WTC11 (cell line): ENCODE results near the gene CADM3. TPM values are rescaled to one million over a fixed set of nuclear protein-coding genes. Genes with fewer than 3 reads are reported as not detected.

ENCODE experiments used
- ATAC-seq: fragments of 200-7000 bp; cut with Tn5 transposase; 2 replicates; pipeline ENCODE4 v1.10.0; 2021; ENCODE audit warnings: mild to moderate bottlenecking, moderate library complexity
- CTCF ChIA-PET: fragments of 300-600 bp; sonication (Branson Sonifier 250); formaldehyde crosslinking; loops from one replicate; lab custom pipeline; 2021; ENCODE audit warnings: antibody characterized with exemption; lab: Charles Lee
- POLR2A ChIA-PET: fragments of 350-600 bp; sonication (Branson Sonifier 250); formaldehyde crosslinking; loops from one replicate; lab custom pipeline; 2021; ENCODE audit warnings: antibody characterized with exemption; lab: Charles Lee
- DNase-seq: peaks from one replicate; pipeline ENCODE4 v3.0.0; 2021; ENCODE audit warnings: low spot score
- H3K27ac Mint-ChIP-seq: 2 replicates; pipeline ENCODE4 v1.8.0; 2021; ENCODE audit warnings: mixed read lengths
- H3K27me3 Mint-ChIP-seq: 2 replicates; pipeline ENCODE4 v1.8.0; 2021; ENCODE audit warnings: low read depth, mild to moderate bottlenecking, moderate library complexity, mixed read lengths
- H3K36me3 Mint-ChIP-seq: 2 replicates; pipeline ENCODE4 v1.8.0; 2021; ENCODE audit warnings: mixed read lengths
- H3K4me1 Mint-ChIP-seq: 2 replicates; pipeline ENCODE4 v1.8.0; 2022; ENCODE audit warnings: mixed read lengths
- H3K4me3 Mint-ChIP-seq: 2 replicates; pipeline ENCODE4 v1.8.0; 2021; ENCODE audit warnings: mild to moderate bottlenecking, moderate library complexity, mixed read lengths
- H3K9me3 Mint-ChIP-seq: 2 replicates; pipeline ENCODE4 v1.8.0; 2021; ENCODE audit warnings: mixed read lengths
- FOXK1 ChIP-seq: sonication (generic); formaldehyde crosslinking; IDR thresholded peaks from 2 replicates; pipeline ENCODE4 v1.8.0; 2022; ENCODE audit warnings: mild to moderate bottlenecking, moderate library complexity, missing genetic modification reagents
- GABPB1 ChIP-seq: sonication (generic); formaldehyde crosslinking; IDR thresholded peaks from 2 replicates; pipeline ENCODE4 v1.8.1; 2023; ENCODE audit warnings: mild to moderate bottlenecking, missing genetic modification reagents
- GRHL2 ChIP-seq: fragments of 250-450 bp; sonication (Bioruptor Pico); IDR thresholded peaks from 2 replicates; pipeline ENCODE4 v1.8.0; 2022; ENCODE audit warnings: mild to moderate bottlenecking, moderate library complexity; ENCODE audit not compliant: insufficient replicate concordance, severe bottlenecking
- MXD4 ChIP-seq: fragments of 250-450 bp; sonication (Bioruptor Pico); IDR thresholded peaks from 2 replicates; pipeline ENCODE4 v1.8.0; 2021; ENCODE audit warnings: mild to moderate bottlenecking, moderate library complexity, borderline replicate concordance
- PRRX2 ChIP-seq: fragments of 250-450 bp; sonication (Bioruptor Pico); IDR thresholded peaks from 2 replicates; pipeline ENCODE4 v1.8.0; 2021; ENCODE audit warnings: mild to moderate bottlenecking
- SMAD3 ChIP-seq: sonication (generic); formaldehyde crosslinking; IDR thresholded peaks from 2 replicates; pipeline ENCODE4 v1.8.0; 2022; ENCODE audit warnings: missing genetic modification reagents, mild to moderate bottlenecking, borderline replicate concordance
- TEAD1 ChIP-seq: sonication (generic); formaldehyde crosslinking; IDR thresholded peaks from 2 replicates; pipeline ENCODE4 v1.8.0; 2022; ENCODE audit warnings: mild to moderate bottlenecking, missing genetic modification reagents
- ZNF423 ChIP-seq: fragments of 250-450 bp; sonication (Bioruptor Pico); IDR thresholded peaks from 2 replicates; pipeline ENCODE4 v2.1.2; 2022; ENCODE audit warnings: mild to moderate bottlenecking, moderate library complexity
- total RNA-seq: library from RNA; stranded (reverse); gene quantifications from 3 replicates; pipeline ENCODE4 v1.2.3, GENCODE V29; 2021
- TF ChIP-seq, protein P1 (sequence below): sonication (generic); formaldehyde crosslinking; IDR thresholded peaks from 2 replicates; pipeline ENCODE4 v1.8.0; 2022; ENCODE audit warnings: missing genetic modification reagents
- TF ChIP-seq, protein P2 (sequence below): sonication (generic); formaldehyde crosslinking; IDR thresholded peaks from 2 replicates; pipeline ENCODE4 v1.8.1; 2022; ENCODE audit warnings: low read depth, mild to moderate bottlenecking, moderate library complexity, missing genetic modification reagents, borderline replicate concordance
- TF ChIP-seq, protein P3 (sequence below): fragments of 250-450 bp; sonication (Bioruptor Pico); IDR thresholded peaks from 2 replicates; pipeline ENCODE4 v1.9.0; 2021; ENCODE audit warnings: mild to moderate bottlenecking, borderline replicate concordance
- TF ChIP-seq, protein P4 (sequence below): sonication (generic); formaldehyde crosslinking; IDR thresholded peaks from 2 replicates; pipeline ENCODE4 v1.8.0; 2022; ENCODE audit warnings: mild to moderate bottlenecking, missing genetic modification reagents
- TF ChIP-seq, protein P5 (sequence below): sonication (generic); formaldehyde crosslinking; IDR thresholded peaks from 2 replicates; pipeline ENCODE4 v1.8.1; 2022; ENCODE audit warnings: low read depth, missing genetic modification reagents, borderline replicate concordance
- TF ChIP-seq, protein P6 (sequence below): fragments of 250-450 bp; sonication (Bioruptor Pico); IDR thresholded peaks from 2 replicates; pipeline ENCODE4 v2.1.2; 2022; ENCODE audit warnings: mild to moderate bottlenecking, moderate library complexity
- TF ChIP-seq, protein P7 (sequence below): sonication (generic); formaldehyde crosslinking; conservative IDR thresholded peaks from 2 replicates; pipeline ENCODE4 v1.8.1; 2022; ENCODE audit warnings: mild to moderate bottlenecking, missing genetic modification reagents
- TF ChIP-seq, protein P8 (sequence below): sonication (generic); formaldehyde crosslinking; conservative IDR thresholded peaks from 2 replicates; pipeline ENCODE4 v1.8.1; 2023; ENCODE audit warnings: mild to moderate bottlenecking, low read depth, missing genetic modification reagents, moderate library complexity
- TF ChIP-seq, protein P9 (sequence below): fragments of 250-450 bp; sonication (Bioruptor Pico); IDR thresholded peaks from 2 replicates; pipeline ENCODE4 v1.9.0; 2021; ENCODE audit warnings: moderate library complexity, mild to moderate bottlenecking, inconsistent platforms, borderline replicate concordance

The CADM3 gene
- total RNA-seq, 1 experiment from 2014 or later: 5.1 TPM

DNA sequence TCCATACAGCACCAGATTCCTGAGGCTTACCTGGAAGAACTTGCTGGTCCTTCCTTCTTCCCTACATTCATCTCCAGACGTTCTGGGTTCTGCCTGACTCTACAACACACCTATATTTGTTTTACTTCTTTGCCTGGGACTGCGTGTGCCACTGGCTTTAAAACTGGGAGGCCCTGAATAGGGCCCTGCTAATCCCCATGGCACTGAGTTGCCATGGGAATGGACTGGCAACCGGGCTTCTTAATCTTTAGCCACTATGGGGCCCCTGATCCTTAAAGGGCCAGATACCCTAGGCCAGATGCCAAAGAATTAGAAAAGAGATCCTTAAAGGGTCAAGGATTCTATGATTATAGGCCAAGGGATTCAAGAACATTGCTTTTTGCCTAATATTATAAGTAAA lies 24.4 kb upstream of the CADM3 start (continued):
- TF ChIP-seq, protein P1, sequence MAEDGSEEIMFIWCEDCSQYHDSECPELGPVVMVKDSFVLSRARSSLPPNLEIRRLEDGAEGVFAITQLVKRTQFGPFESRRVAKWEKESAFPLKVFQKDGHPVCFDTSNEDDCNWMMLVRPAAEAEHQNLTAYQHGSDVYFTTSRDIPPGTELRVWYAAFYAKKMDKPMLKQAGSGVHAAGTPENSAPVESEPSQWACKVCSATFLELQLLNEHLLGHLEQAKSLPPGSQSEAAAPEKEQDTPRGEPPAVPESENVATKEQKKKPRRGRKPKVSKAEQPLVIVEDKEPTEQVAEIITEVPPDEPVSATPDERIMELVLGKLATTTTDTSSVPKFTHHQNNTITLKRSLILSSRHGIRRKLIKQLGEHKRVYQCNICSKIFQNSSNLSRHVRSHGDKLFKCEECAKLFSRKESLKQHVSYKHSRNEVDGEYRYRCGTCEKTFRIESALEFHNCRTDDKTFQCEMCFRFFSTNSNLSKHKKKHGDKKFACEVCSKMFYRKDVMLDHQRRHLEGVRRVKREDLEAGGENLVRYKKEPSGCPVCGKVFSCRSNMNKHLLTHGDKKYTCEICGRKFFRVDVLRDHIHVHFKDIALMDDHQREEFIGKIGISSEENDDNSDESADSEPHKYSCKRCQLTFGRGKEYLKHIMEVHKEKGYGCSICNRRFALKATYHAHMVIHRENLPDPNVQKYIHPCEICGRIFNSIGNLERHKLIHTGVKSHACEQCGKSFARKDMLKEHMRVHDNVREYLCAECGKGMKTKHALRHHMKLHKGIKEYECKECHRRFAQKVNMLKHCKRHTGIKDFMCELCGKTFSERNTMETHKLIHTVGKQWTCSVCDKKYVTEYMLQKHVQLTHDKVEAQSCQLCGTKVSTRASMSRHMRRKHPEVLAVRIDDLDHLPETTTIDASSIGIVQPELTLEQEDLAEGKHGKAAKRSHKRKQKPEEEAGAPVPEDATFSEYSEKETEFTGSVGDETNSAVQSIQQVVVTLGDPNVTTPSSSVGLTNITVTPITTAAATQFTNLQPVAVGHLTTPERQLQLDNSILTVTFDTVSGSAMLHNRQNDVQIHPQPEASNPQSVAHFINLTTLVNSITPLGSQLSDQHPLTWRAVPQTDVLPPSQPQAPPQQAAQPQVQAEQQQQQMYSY: no peak
- TF ChIP-seq, protein P2, sequence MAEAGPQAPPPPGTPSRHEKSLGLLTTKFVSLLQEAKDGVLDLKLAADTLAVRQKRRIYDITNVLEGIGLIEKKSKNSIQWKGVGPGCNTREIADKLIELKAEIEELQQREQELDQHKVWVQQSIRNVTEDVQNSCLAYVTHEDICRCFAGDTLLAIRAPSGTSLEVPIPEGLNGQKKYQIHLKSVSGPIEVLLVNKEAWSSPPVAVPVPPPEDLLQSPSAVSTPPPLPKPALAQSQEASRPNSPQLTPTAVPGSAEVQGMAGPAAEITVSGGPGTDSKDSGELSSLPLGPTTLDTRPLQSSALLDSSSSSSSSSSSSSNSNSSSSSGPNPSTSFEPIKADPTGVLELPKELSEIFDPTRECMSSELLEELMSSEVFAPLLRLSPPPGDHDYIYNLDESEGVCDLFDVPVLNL (CRISPR knock-in tag): no peak
- TF ChIP-seq, protein P3, sequence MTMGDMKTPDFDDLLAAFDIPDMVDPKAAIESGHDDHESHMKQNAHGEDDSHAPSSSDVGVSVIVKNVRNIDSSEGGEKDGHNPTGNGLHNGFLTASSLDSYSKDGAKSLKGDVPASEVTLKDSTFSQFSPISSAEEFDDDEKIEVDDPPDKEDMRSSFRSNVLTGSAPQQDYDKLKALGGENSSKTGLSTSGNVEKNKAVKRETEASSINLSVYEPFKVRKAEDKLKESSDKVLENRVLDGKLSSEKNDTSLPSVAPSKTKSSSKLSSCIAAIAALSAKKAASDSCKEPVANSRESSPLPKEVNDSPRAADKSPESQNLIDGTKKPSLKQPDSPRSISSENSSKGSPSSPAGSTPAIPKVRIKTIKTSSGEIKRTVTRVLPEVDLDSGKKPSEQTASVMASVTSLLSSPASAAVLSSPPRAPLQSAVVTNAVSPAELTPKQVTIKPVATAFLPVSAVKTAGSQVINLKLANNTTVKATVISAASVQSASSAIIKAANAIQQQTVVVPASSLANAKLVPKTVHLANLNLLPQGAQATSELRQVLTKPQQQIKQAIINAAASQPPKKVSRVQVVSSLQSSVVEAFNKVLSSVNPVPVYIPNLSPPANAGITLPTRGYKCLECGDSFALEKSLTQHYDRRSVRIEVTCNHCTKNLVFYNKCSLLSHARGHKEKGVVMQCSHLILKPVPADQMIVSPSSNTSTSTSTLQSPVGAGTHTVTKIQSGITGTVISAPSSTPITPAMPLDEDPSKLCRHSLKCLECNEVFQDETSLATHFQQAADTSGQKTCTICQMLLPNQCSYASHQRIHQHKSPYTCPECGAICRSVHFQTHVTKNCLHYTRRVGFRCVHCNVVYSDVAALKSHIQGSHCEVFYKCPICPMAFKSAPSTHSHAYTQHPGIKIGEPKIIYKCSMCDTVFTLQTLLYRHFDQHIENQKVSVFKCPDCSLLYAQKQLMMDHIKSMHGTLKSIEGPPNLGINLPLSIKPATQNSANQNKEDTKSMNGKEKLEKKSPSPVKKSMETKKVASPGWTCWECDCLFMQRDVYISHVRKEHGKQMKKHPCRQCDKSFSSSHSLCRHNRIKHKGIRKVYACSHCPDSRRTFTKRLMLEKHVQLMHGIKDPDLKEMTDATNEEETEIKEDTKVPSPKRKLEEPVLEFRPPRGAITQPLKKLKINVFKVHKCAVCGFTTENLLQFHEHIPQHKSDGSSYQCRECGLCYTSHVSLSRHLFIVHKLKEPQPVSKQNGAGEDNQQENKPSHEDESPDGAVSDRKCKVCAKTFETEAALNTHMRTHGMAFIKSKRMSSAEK (CRISPR knock-in tag): no peak
- no peak for TF ChIP-seq TEAD1
- TF ChIP-seq, protein P4, sequence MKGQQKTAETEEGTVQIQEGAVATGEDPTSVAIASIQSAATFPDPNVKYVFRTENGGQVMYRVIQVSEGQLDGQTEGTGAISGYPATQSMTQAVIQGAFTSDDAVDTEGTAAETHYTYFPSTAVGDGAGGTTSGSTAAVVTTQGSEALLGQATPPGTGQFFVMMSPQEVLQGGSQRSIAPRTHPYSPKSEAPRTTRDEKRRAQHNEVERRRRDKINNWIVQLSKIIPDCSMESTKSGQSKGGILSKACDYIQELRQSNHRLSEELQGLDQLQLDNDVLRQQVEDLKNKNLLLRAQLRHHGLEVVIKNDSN (CRISPR knock-in tag): no peak
- TF ChIP-seq, protein P5, sequence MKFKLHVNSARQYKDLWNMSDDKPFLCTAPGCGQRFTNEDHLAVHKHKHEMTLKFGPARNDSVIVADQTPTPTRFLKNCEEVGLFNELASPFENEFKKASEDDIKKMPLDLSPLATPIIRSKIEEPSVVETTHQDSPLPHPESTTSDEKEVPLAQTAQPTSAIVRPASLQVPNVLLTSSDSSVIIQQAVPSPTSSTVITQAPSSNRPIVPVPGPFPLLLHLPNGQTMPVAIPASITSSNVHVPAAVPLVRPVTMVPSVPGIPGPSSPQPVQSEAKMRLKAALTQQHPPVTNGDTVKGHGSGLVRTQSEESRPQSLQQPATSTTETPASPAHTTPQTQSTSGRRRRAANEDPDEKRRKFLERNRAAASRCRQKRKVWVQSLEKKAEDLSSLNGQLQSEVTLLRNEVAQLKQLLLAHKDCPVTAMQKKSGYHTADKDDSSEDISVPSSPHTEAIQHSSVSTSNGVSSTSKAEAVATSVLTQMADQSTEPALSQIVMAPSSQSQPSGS (CRISPR knock-in tag): no peak
- no peak for TF ChIP-seq PRRX2 (CRISPR knock-in tag)
- TF ChIP-seq GABPB1 (CRISPR knock-in tag): no peak
- TF ChIP-seq SMAD3 (CRISPR knock-in tag): no peak
- TF ChIP-seq, protein P6, sequence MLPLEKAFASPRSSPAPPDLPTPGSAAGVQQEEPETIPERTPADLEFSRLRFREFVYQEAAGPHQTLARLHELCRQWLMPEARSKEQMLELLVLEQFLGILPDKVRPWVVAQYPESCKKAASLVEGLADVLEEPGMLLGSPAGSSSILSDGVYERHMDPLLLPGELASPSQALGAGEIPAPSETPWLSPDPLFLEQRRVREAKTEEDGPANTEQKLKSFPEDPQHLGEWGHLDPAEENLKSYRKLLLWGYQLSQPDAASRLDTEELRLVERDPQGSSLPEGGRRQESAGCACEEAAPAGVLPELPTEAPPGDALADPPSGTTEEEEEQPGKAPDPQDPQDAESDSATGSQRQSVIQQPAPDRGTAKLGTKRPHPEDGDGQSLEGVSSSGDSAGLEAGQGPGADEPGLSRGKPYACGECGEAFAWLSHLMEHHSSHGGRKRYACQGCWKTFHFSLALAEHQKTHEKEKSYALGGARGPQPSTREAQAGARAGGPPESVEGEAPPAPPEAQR (CRISPR knock-in tag): no peak

DNA sequence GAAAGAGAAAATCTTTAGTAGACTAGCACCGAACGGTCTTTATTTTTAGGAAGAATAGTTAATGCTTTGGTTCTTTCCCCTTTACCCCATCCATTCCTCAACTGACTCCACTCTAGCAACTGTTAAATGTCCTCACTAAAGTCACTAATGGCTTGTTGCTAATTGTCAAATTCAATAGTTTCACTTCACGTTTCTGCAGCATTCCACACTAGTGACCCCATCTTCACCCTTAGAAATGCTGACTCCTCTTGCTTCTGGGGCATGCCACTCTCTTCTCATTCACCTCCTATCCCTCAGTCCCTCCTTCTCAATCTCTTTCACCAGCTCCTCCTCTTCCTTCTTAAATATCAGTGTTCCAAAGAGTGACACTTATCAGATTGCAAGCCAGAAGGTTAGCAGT lies 19.4 kb upstream of the CADM3 start:
- H3K4me1 Mint-ChIP-seq: no peaks in the 10 kb centered on the region
- ChIA-PET POLR2A (no interaction called here), CTCF (interaction anchor here (0.6 to 1.7 kb wide), 2 partner anchors 59 to 741 kb away, joined by 3 to 7 read pairs; no protein-coding TSS in a partner anchor)
- H3K27ac Mint-ChIP-seq: no peak overlapping the region
- peaks cover 21% of the 10 kb centered on the region for H3K36me3 Mint-ChIP-seq
- ATAC-seq (no peak), DNase-seq (no peak)
- H3K9me3 Mint-ChIP-seq: peaks cover 30% of the 10 kb centered on the region
- H3K4me3 Mint-ChIP-seq: no peak overlapping the region
- H3K27me3 Mint-ChIP-seq: no peaks in the 10 kb centered on the region
- TF ChIP-seq MXD4 (CRISPR knock-in tag) (no peak), ZNF423 (CRISPR knock-in tag) (no peak), GRHL2 (CRISPR knock-in tag) (no peak), FOXK1 (CRISPR knock-in tag) (no peak)
- TF ChIP-seq, protein P7, sequence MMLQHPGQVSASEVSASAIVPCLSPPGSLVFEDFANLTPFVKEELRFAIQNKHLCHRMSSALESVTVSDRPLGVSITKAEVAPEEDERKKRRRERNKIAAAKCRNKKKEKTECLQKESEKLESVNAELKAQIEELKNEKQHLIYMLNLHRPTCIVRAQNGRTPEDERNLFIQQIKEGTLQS (CRISPR knock-in tag): no peak
- TF ChIP-seq, protein P8, sequence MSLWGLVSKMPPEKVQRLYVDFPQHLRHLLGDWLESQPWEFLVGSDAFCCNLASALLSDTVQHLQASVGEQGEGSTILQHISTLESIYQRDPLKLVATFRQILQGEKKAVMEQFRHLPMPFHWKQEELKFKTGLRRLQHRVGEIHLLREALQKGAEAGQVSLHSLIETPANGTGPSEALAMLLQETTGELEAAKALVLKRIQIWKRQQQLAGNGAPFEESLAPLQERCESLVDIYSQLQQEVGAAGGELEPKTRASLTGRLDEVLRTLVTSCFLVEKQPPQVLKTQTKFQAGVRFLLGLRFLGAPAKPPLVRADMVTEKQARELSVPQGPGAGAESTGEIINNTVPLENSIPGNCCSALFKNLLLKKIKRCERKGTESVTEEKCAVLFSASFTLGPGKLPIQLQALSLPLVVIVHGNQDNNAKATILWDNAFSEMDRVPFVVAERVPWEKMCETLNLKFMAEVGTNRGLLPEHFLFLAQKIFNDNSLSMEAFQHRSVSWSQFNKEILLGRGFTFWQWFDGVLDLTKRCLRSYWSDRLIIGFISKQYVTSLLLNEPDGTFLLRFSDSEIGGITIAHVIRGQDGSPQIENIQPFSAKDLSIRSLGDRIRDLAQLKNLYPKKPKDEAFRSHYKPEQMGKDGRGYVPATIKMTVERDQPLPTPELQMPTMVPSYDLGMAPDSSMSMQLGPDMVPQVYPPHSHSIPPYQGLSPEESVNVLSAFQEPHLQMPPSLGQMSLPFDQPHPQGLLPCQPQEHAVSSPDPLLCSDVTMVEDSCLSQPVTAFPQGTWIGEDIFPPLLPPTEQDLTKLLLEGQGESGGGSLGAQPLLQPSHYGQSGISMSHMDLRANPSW: no peak
- TF ChIP-seq, protein P9, sequence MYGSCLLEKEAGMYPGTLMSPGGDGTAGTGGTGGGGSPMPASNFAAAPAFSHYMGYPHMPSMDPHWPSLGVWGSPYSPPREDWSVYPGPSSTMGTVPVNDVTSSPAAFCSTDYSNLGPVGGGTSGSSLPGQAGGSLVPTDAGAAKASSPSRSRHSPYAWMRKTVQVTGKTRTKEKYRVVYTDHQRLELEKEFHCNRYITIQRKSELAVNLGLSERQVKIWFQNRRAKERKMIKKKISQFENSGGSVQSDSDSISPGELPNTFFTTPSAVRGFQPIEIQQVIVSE (CRISPR knock-in tag): no peak
